Measurements from ENCODE around the gene ACP6.

The ACP6 gene

GRCh38 chr1:147648933-147649332, 21.4 kb downstream of the ACP6 start:
- Histone ChIP-seq H3K36me3 (ENCODE audit: insufficient read depth, low read length) (no peaks in the 10 kb centered on the region), H3K9me3 (ENCODE audit: low read length) (no peaks in the 10 kb centered on the region), H3K9ac (ENCODE audit: low read length) (no peak overlapping the region), H3F3A (ENCODE audit: insufficient read depth, low read length) (no peaks in the 10 kb centered on the region), H3K27me3 (ENCODE audit: insufficient read depth, low read length) (no peaks in the 10 kb centered on the region), H4K20me1 (ENCODE audit: insufficient read depth, low read length) (no peaks in the 10 kb centered on the region), H3K4me1 (ENCODE audit: insufficient read depth, low read length, severe bottlenecking) (no peaks in the 10 kb centered on the region), H3K4me2 (ENCODE audit: low read length) (no peak overlapping the region), H2AFZ (ENCODE audit: low read length) (no peak overlapping the region), H3K27ac (ENCODE audit: low read depth, low read length, poor library complexity, severe bottlenecking) (no peak overlapping the region), H3K79me2 (ENCODE audit: insufficient read depth, low read length) (no peaks in the 10 kb centered on the region), H3K9me2 (ENCODE audit: low read depth, low read length) (no peaks in the 10 kb centered on the region), H3K4me3 (ENCODE audit: low read depth, low read length, poor library complexity, severe bottlenecking) (no peak overlapping the region)
- no peak for TF ChIP-seq CTCF (IDR thresholded peaks at IDR 0.05; ENCODE audit: low read length)
- no peak for TF ChIP-seq EZH2 (IDR thresholded peaks at IDR 0.05; ENCODE audit: borderline replicate concordance, low read length)

- no peak overlapping the region for H3K9ac ChIP-seq (ENCODE audit: low read length)
- no peaks in the 10 kb centered on the region for H4K20me1 ChIP-seq (ENCODE audit: insufficient read depth, low read length)
- no peak overlapping the region for H3K27ac ChIP-seq (ENCODE audit: low read depth, low read length, poor library complexity, severe bottlenecking)
- H3K79me2 ChIP-seq (ENCODE audit: insufficient read depth, low read length), result no peaks in the 10 kb centered on the region
- no peaks in the 10 kb centered on the region for H3K9me2 ChIP-seq (ENCODE audit: low read depth, low read length)
- H3F3A ChIP-seq (ENCODE audit: insufficient read depth, low read length), result no peaks in the 10 kb centered on the region
- H3K36me3 ChIP-seq (ENCODE audit: insufficient read depth, low read length), result no peaks in the 10 kb centered on the region
- no peak overlapping the region for H3K4me2 ChIP-seq (ENCODE audit: low read length)
- no peak overlapping the region for H2AFZ ChIP-seq (ENCODE audit: low read length)
- no peaks in the 10 kb centered on the region for H3K4me1 ChIP-seq (ENCODE audit: insufficient read depth, low read length, severe bottlenecking)
- TF ChIP-seq CTCF (IDR thresholded peaks at IDR 0.05; ENCODE audit: low read length), result no peak
- TF ChIP-seq EZH2 (IDR thresholded peaks at IDR 0.05; ENCODE audit: borderline replicate concordance, low read length), result no peak
- H3K4me3 ChIP-seq (ENCODE audit: low read depth, low read length, poor library complexity, severe bottlenecking), result no peak overlapping the region
- no peaks in the 10 kb centered on the region for H3K27me3 ChIP-seq (ENCODE audit: insufficient read depth, low read length)
- H3K9me3 ChIP-seq (ENCODE audit: low read length), result no peaks in the 10 kb centered on the region
Measured at GRCh38 chr1:147647796-147648633, 22.3 kb downstream of the ACP6 start.

DNA sequence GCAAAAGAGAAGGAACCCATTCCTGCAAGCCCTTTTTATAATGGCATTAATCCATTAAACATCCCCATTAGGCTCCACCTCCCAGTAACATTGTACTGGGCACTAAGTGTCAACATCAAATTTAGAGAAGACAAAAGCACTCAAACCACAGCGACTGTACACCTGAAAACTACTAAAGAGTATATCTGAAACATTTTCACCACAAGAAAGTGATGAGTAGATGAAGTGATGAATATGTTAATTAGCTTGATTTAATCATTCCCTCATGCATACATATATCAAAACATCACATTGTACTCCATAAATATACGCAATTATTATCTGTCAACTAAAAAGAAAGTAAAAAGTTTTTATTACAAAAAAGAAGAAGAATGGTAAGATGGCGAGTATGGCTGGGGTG, 26.4 kb downstream of the ACP6 start:
- Histone ChIP-seq H3K4me2 (ENCODE audit: low read length) (no peak overlapping the region), H3F3A (ENCODE audit: insufficient read depth, low read length) (no peaks in the 10 kb centered on the region), H3K79me2 (ENCODE audit: insufficient read depth, low read length) (no peaks in the 10 kb centered on the region), H3K9me3 (ENCODE audit: low read length) (no peaks in the 10 kb centered on the region), H2AFZ (ENCODE audit: low read length) (no peak overlapping the region), H3K9ac (ENCODE audit: low read length) (no peak overlapping the region), H3K36me3 (ENCODE audit: insufficient read depth, low read length) (no peaks in the 10 kb centered on the region), H4K20me1 (ENCODE audit: insufficient read depth, low read length) (no peaks in the 10 kb centered on the region), H3K4me1 (ENCODE audit: insufficient read depth, low read length, severe bottlenecking) (no peaks in the 10 kb centered on the region), H3K4me3 (ENCODE audit: low read depth, low read length, poor library complexity, severe bottlenecking) (no peak overlapping the region), H3K27ac (ENCODE audit: low read depth, low read length, poor library complexity, severe bottlenecking) (no peak overlapping the region), H3K27me3 (ENCODE audit: insufficient read depth, low read length) (no peaks in the 10 kb centered on the region), H3K9me2 (ENCODE audit: low read depth, low read length) (no peaks in the 10 kb centered on the region)
- TF ChIP-seq CTCF (IDR thresholded peaks at IDR 0.05; ENCODE audit: low read length) (no peak), EZH2 (IDR thresholded peaks at IDR 0.05; ENCODE audit: borderline replicate concordance, low read length) (no peak)

Measured in OCI-LY1 (cell line).